ENCODE data around the gene OCIAD1.
A peak's percentile ranks its signal among the peaks of the same experiment; 100 is the strongest.

DNA sequence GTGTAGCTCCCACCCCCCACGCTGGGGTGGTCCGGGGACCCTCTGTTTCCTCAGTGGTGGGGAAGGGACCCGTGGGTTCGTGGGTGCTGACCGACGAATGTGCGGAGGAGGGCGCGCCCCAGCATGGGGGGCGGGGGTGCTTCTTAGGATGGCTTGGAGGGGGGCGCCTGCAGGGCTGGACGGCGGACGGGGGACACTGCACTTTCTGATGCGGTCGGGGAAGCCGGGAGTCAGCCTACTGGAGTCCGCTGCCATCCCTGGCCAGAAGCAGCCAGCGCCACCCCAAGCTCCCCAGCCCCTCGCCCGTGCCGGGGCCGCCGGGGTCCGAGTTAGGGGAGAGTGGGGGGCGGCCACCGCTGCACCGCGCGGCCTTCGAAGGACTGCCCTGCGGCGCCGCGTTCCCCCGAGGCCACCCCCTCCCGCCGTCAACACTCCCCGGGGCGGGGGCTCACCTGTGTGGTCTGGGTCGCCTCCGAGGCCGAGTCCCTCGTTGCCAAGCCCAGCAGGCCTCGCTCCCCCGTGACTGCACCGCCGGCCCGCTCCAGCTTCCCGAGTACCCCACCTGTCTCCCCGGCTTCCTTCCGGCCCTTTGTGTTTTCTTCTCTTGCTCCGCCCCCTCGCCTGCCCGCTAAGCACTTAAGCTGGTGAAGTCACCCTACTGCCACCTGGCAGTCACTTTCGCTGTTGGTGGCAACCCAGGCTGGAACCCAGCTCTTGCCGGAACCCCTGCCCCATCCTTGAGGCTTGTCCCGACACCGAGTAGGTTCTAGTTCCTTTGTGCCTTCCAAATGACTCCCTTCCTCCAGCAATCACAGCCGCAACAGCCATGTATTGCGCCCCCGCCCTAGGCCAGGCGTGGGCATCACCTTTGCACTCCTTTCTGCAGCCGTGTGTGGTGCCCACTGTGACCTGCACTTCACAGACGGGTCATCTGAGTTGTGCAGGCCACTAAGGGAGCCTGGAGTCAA lies 75.6 kb downstream of the OCIAD1 start, which contains the start of gene OCIAD2:
- TF ChIP-seq, protein P1, sequence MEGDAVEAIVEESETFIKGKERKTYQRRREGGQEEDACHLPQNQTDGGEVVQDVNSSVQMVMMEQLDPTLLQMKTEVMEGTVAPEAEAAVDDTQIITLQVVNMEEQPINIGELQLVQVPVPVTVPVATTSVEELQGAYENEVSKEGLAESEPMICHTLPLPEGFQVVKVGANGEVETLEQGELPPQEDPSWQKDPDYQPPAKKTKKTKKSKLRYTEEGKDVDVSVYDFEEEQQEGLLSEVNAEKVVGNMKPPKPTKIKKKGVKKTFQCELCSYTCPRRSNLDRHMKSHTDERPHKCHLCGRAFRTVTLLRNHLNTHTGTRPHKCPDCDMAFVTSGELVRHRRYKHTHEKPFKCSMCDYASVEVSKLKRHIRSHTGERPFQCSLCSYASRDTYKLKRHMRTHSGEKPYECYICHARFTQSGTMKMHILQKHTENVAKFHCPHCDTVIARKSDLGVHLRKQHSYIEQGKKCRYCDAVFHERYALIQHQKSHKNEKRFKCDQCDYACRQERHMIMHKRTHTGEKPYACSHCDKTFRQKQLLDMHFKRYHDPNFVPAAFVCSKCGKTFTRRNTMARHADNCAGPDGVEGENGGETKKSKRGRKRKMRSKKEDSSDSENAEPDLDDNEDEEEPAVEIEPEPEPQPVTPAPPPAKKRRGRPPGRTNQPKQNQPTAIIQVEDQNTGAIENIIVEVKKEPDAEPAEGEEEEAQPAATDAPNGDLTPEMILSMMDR (IDR thresholded peaks at IDR 0.05), result peak in 2 of 3 experiments; percentile 10 to 23
- no peak for TF ChIP-seq POLR2A (IDR thresholded peaks at IDR 0.05; ENCODE audit: low read depth)
- TF ChIP-seq POLR2AphosphoS5 (IDR thresholded peaks at IDR 0.05), result peak in 1 of 2 donors; percentile 12
